HL-60 (cell line): ENCODE measurements around the gene CCL11.

Source experiments
- DNase-seq, 2 experiments: peaks; one replicate each; pipeline ENCODE4 v3.0.0-alpha.2; 2010 to 2020; ENCODE audit warnings: low read depth in 1 of 2, low spot score in 1 of 2
- H3K27ac ChIP-seq: fragments of 250-450 bp; sonication (Bioruptor Pico); replicated peaks from 2 replicates; pipeline ENCODE4 v1.5.1; 2020; ENCODE audit warnings: mild to moderate bottlenecking, moderate library complexity
- H3K27me3 ChIP-seq: fragments of 250-450 bp; sonication (Bioruptor Pico); 2 replicates; pipeline ENCODE4 v1.5.1; 2021; ENCODE audit warnings: mild to moderate bottlenecking, moderate library complexity; ENCODE audit not compliant: insufficient read depth, poor library complexity, severe bottlenecking
- H3K4me3 ChIP-seq: replicated peaks from 2 replicates; pipeline ENCODE4 v1.5.1; 2011; ENCODE audit warnings: mild to moderate bottlenecking, control low read depth, low read length; ENCODE audit not compliant: insufficient read depth
- GABPA ChIP-seq: IDR thresholded peaks from 2 replicates; pipeline ENCODE4 v1.6.1; 2012; ENCODE audit warnings: low read depth
- POLR2AphosphoS5 ChIP-seq: IDR thresholded peaks from 2 replicates; pipeline ENCODE4 v1.6.1; 2012; ENCODE audit warnings: low read depth
- SPI1 ChIP-seq: IDR thresholded peaks from 2 replicates; pipeline ENCODE4 v1.6.1; 2012; ENCODE audit warnings: low read depth, mild to moderate bottlenecking, borderline replicate concordance
- long read RNA-seq: library from polyadenylated mRNA; unstranded; transcript quantifications from one replicate; pipeline ENCODE4 v2.0.0, GENCODE V29; 2020
- TF ChIP-seq, protein P1 (sequence below): IDR thresholded peaks from 2 replicates; pipeline ENCODE4 v1.6.1; 2012; ENCODE audit warnings: low read depth; ENCODE audit not compliant: insufficient replicate concordance
- TF ChIP-seq, protein P2 (sequence below): IDR thresholded peaks from one replicate; pipeline ENCODE4 v1.5.1; 2011; ENCODE audit warnings: low read length, control low read depth, inconsistent platforms; ENCODE audit not compliant: insufficient read depth

Gene CCL11
- long read RNA-seq, result 0 reads

DNA sequence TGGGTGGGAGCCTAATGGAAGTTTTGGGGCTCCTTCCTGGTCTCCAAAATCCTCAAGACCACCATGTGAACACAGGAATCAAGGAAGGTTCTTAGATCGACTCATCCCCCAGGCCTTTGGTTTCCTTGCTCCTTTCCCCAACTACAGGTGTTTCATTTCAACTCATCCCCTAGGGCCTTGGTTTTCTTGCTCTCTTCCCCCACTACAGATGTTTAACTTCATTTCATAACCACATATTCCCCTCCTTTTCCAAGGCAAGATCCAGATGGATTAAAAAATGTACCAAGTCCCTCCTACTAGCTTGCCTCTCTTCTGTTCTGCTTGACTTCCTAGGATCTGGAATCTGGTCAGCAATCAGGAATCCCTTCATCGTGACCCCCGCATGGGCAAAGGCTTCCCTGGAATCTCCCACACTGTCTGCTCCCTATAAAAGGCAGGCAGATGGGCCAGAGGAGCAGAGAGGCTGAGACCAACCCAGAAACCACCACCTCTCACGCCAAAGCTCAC, at the start of gene CCL11:
CCL11 (plus strand) TSS at position 457 of the 507 bp plus-strand sequence. CDS start 67 bp downstream, outside the sequence.
- H3K4me3 ChIP-seq, result no peak within 1 kb of the TSS
- TF ChIP-seq SPI1, result no peak
- TF ChIP-seq, protein P1, sequence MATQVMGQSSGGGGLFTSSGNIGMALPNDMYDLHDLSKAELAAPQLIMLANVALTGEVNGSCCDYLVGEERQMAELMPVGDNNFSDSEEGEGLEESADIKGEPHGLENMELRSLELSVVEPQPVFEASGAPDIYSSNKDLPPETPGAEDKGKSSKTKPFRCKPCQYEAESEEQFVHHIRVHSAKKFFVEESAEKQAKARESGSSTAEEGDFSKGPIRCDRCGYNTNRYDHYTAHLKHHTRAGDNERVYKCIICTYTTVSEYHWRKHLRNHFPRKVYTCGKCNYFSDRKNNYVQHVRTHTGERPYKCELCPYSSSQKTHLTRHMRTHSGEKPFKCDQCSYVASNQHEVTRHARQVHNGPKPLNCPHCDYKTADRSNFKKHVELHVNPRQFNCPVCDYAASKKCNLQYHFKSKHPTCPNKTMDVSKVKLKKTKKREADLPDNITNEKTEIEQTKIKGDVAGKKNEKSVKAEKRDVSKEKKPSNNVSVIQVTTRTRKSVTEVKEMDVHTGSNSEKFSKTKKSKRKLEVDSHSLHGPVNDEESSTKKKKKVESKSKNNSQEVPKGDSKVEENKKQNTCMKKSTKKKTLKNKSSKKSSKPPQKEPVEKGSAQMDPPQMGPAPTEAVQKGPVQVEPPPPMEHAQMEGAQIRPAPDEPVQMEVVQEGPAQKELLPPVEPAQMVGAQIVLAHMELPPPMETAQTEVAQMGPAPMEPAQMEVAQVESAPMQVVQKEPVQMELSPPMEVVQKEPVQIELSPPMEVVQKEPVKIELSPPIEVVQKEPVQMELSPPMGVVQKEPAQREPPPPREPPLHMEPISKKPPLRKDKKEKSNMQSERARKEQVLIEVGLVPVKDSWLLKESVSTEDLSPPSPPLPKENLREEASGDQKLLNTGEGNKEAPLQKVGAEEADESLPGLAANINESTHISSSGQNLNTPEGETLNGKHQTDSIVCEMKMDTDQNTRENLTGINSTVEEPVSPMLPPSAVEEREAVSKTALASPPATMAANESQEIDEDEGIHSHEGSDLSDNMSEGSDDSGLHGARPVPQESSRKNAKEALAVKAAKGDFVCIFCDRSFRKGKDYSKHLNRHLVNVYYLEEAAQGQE, result no peak
- TF ChIP-seq, protein P2, sequence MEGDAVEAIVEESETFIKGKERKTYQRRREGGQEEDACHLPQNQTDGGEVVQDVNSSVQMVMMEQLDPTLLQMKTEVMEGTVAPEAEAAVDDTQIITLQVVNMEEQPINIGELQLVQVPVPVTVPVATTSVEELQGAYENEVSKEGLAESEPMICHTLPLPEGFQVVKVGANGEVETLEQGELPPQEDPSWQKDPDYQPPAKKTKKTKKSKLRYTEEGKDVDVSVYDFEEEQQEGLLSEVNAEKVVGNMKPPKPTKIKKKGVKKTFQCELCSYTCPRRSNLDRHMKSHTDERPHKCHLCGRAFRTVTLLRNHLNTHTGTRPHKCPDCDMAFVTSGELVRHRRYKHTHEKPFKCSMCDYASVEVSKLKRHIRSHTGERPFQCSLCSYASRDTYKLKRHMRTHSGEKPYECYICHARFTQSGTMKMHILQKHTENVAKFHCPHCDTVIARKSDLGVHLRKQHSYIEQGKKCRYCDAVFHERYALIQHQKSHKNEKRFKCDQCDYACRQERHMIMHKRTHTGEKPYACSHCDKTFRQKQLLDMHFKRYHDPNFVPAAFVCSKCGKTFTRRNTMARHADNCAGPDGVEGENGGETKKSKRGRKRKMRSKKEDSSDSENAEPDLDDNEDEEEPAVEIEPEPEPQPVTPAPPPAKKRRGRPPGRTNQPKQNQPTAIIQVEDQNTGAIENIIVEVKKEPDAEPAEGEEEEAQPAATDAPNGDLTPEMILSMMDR, result no peak
- TF ChIP-seq GABPA, result no peak
- TF ChIP-seq POLR2AphosphoS5, result no peak
- DNase-seq, result no peak
- no peaks in the 10 kb centered on the region for H3K27me3 ChIP-seq
- H3K27ac ChIP-seq, result no peak within 1 kb of the TSS

DNA sequence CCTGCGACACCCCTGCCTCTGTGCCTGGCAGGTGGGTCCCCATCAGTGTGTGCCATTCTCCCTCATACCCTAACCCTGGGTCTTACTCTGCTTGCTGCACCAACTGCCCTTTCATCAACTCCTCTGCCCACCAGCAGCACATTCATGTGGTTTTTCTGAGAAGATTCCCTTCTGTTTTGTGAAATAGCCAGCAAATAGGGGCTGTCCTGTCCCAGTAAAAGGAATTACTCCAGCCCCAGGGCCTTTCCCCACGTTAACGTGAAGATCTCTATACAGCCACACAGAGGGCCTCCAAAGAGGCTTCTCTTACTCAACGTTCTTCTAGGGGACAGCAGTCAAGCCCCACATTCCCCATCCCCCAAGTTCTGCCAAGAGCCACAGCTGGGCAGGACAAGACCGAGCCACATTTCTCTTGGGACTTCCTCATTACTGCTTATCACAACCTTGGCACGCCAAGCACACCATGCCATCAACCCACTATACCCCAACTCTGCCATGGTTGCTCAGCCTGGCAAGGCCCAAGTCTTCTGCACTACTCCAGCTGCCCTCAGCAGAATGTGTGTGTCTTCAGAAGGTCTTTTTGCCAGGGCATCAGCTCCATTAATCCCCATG, 49.2 kb upstream of the CCL11 start:
- Histone ChIP-seq H3K27me3 (no peaks in the 10 kb centered on the region), H3K4me3 (no peak overlapping the region), H3K27ac (peak overlapping the region; percentile 93)
- peak; percentile 54 to 94 for DNase-seq
- TF ChIP-seq POLR2AphosphoS5, result peak; percentile 89
- peak; percentile 95 for TF ChIP-seq SPI1
- TF ChIP-seq, protein P1, result peak; percentile 61
- TF ChIP-seq, protein P2, result no peak

DNA sequence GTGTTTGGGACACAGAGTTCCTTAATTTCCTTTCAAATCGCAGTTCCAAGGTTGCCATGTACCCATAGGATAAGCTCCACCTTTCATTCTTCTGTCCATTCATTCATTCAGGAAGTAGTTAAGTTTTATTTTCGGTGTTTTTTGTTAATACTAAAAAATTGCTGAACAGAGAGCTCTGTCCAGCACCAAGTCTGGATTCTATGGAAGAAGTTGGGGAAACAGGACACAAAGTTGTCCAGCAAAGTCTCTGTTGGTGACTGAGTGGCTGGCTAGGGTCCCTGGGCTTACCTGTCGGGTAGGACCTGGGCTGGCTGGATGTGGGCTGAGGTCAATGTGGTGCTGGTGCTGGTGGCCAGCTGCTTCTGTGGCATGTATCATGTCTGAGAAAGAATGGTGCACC, 48.1 kb upstream of the CCL11 start:
- no peak overlapping the region for H3K4me3 ChIP-seq
- TF ChIP-seq, protein P1, result peak; percentile 82
- TF ChIP-seq GABPA (no peak), SPI1 (no peak), POLR2AphosphoS5 (no peak)
- DNase-seq, result no peak
- peak overlapping the region; percentile 93 for H3K27ac ChIP-seq
- no peaks in the 10 kb centered on the region for H3K27me3 ChIP-seq
